Stimulated activated CD4-positive, alpha-beta T cell treated with anti-CD3 and anti-CD28 coated beads, Interleukin-15, amount 100 ng/mL, for 48 hours (primary cell): ENCODE measurements around the gene FEM1A.
A peak's percentile ranks its signal among the peaks of the same experiment; 100 is the strongest.
"Not testable (repeated sequence)": the region's sequence is repeated elsewhere in the genome, so short reads cannot be mapped to it uniquely, and the experiment has no call there.

Experiments
- DNase-seq, 2 donors: peaks; one replicate each; pipeline ENCODE4 v3.0.0-alpha.2; 2020; ENCODE audit warnings: low read depth in 2 of 2

FEM1A gene

GRCh38 chr19:4773047-4773640 lies 18.4 kb upstream of the FEM1A start:
- DNase-seq, result no peak

- DNase-seq, result no peak
Observed at GRCh38 chr19:4774136-4774535, 17.4 kb upstream of the FEM1A start.

- DNase-seq, result no peak
Observed at GRCh38 chr19:4775627-4776152, 15.8 kb upstream of the FEM1A start.

GRCh38 chr19:4776436-4777211 lies 14.9 kb upstream of the FEM1A start:
- DNase-seq, result no peak

GRCh38 chr19:4778124-4778523 lies 13.4 kb upstream of the FEM1A start:
- not testable (repeated sequence) for DNase-seq

GRCh38 chr19:4780860-4781259 lies 10.7 kb upstream of the FEM1A start:
- no peak for DNase-seq

GRCh38 chr19:4781801-4782200 lies 9.7 kb upstream of the FEM1A start:
- DNase-seq, result no peak

- not testable (repeated sequence) for DNase-seq
Observed at GRCh38 chr19:4786412-4787016, 5.0 kb upstream of the FEM1A start.

GRCh38 chr19:4792019-4792865 lies 708 bp downstream of the FEM1A start:
- peak in 1 of 2 donors; percentile 11 for DNase-seq

- not testable (repeated sequence) for DNase-seq
Observed at GRCh38 chr19:4792866-4793195, 1.3 kb downstream of the FEM1A start.

- not testable (repeated sequence) for DNase-seq
Observed at GRCh38 chr19:4793278-4793677, 1.7 kb downstream of the FEM1A start.

- no peak for DNase-seq
Observed at GRCh38 chr19:4794971-4795370, 3.4 kb downstream of the FEM1A start.

GRCh38 chr19:4795400-4795799 lies 3.9 kb downstream of the FEM1A start:
- DNase-seq, result no peak

GRCh38 chr19:4800591-4801081 lies 9.1 kb downstream of the FEM1A start:
- DNase-seq, result no peak

GRCh38 chr19:4801085-4801619 lies 9.6 kb downstream of the FEM1A start:
- DNase-seq, result no peak

- DNase-seq, result no peak
Observed at GRCh38 chr19:4802711-4803110, 11.2 kb downstream of the FEM1A start.

- DNase-seq, result peak in 1 of 2 donors; percentile 48
Observed at GRCh38 chr19:4803736-4804695, 12.5 kb downstream of the FEM1A start.

- DNase-seq, result not testable (repeated sequence)
Observed at GRCh38 chr19:4805140-4805539, 13.6 kb downstream of the FEM1A start.

- no peak for DNase-seq
Observed at GRCh38 chr19:4806384-4806783, 14.8 kb downstream of the FEM1A start.

- no peak for DNase-seq
Observed at GRCh38 chr19:4807188-4807587, 15.7 kb downstream of the FEM1A start.
